Keratinocyte (primary cell): Measurements from ENCODE around the gene CTIF.

Experiments used
- CTCF ChIP-seq, 3 experiments: IDR thresholded peaks in 1 of 3; conservative IDR thresholded peaks in 1 of 3; optimal IDR thresholded peaks in 1 of 3; 2 replicates in 2 of 3; 3 replicates in 1 of 3; pipeline versions ENCODE3 to v1.5.1; 2011; ENCODE audit warnings: low read length in 3 of 3, mild to moderate bottlenecking in 3 of 3, moderate library complexity in 2 of 3, control low read depth in 1 of 3, inconsistent platforms in 1 of 3; ENCODE audit not compliant: insufficient read depth in 2 of 3; ENCODE audit errors: extremely low read depth in 1 of 3
- EZH2 ChIP-seq: IDR thresholded peaks from one replicate; pipeline ENCODE4 v1.6.1; 2012; ENCODE audit warnings: inconsistent platforms, mild to moderate bottlenecking, low read length, moderate library complexity

- TF ChIP-seq CTCF (optimal IDR thresholded peaks at IDR 0.05 in 1 of 3, IDR thresholded peaks at IDR 0.05 in 1 of 3, conservative IDR thresholded peaks at IDR 0.05 in 1 of 3; ENCODE audit: extremely low read depth in 1 of 3, insufficient read depth in 2 of 3, low read length in 3 of 3) = no peak
- TF ChIP-seq EZH2 = no peak
Measured at GRCh38 chr18:48874701-48875162, 335.9 kb downstream of the CTIF start.
